IMR-90 (cell line): ENCODE results near the gene GALM. TPM values are rescaled to one million over a fixed set of nuclear protein-coding genes. Genes with fewer than 3 reads are reported as not detected.

Experiments
- ATAC-seq: fragments of 200-7000 bp; cut with Tn5 transposase; 2 replicates; pipeline ENCODE4 v1.9.1; 2020; ENCODE audit warnings: low read depth, mild to moderate bottlenecking, moderate library complexity
- BruUV-seq: library from RNA; stranded (reverse); fragments of 400-500 nt; replicated peaks from 2 replicates; lab custom pipeline; 2021; lab: Mats Ljungman, UMichigan
- CTCF ChIA-PET: fragments of 300-600 bp; formaldehyde crosslinking; extraction: SDS; loops from one replicate; lab custom pipeline; 2021; ENCODE audit warnings: antibody characterized with exemption; lab: Yijun Ruan, JAX
- POLR2A ChIA-PET: fragments of 300-600 bp; sonication (Branson Sonifier 250); formaldehyde crosslinking; loops from one replicate; lab custom pipeline; 2022; ENCODE audit warnings: antibody characterized with exemption; ENCODE audit not compliant: unreplicated experiment; lab: Charles Lee
- DNase-seq: peaks from one replicate; pipeline ENCODE4 v3.0.0; 2013
- H2AFZ ChIP-seq: replicated peaks from 2 replicates; pipeline ENCODE3; 2013; ENCODE audit warnings: low read length, mild to moderate bottlenecking; ENCODE audit not compliant: poor library complexity
- H2AK5ac ChIP-seq: 2 replicates; pipeline ENCODE4 v1.6.1; 2013; ENCODE audit warnings: low read depth, low read length, inconsistent platforms
- H2AK9ac ChIP-seq: replicated peaks from 2 replicates; pipeline ENCODE3; 2013; ENCODE audit warnings: mild to moderate bottlenecking, low read depth, low read length, moderate library complexity; ENCODE audit not compliant: poor library complexity
- H2BK120ac ChIP-seq: 2 replicates; pipeline ENCODE4 v1.6.1; 2013; ENCODE audit warnings: low read depth, low read length, inconsistent platforms
- H2BK15ac ChIP-seq: 3 replicates; pipeline ENCODE4 v1.6.1; 2013; ENCODE audit warnings: low read depth, low read length, inconsistent platforms
- H2BK20ac ChIP-seq: 2 replicates; pipeline ENCODE4 v1.6.1; 2013; ENCODE audit warnings: low read depth, mild to moderate bottlenecking, inconsistent platforms, low read length, moderate library complexity
- H2BK5ac ChIP-seq: 2 replicates; pipeline ENCODE4 v1.6.1; 2013; ENCODE audit warnings: mild to moderate bottlenecking, low read depth, low read length, inconsistent platforms; ENCODE audit not compliant: poor library complexity, severe bottlenecking
- H3K14ac ChIP-seq: replicated peaks from 2 replicates; pipeline ENCODE4 v1.6.1; 2013; ENCODE audit warnings: low read depth, low read length, inconsistent platforms
- H3K18ac ChIP-seq: 2 replicates; pipeline ENCODE4 v1.6.1; 2013; ENCODE audit warnings: low read depth, low read length, control low read depth
- H3K23ac ChIP-seq: 2 replicates; pipeline ENCODE4 v1.6.1; 2013; ENCODE audit warnings: low read depth, low read length, inconsistent platforms
- H3K27ac ChIP-seq: 2 replicates; pipeline ENCODE4 v1.5.1; 2013; ENCODE audit warnings: mild to moderate bottlenecking, control low read depth, low read length; ENCODE audit not compliant: insufficient read depth
- H3K27me3 ChIP-seq: 2 replicates; pipeline ENCODE4 v1.6.1; 2013; ENCODE audit warnings: low read length; ENCODE audit not compliant: control insufficient read depth, insufficient read depth
- H3K36me3 ChIP-seq: 2 replicates; pipeline ENCODE4 v1.6.1; 2013; ENCODE audit warnings: low read length, mixed read lengths; ENCODE audit not compliant: control insufficient read depth, insufficient read depth
- H3K4ac ChIP-seq: 2 replicates; pipeline ENCODE4 v1.6.1; 2013; ENCODE audit warnings: low read depth, low read length, inconsistent platforms
- H3K4me1 ChIP-seq: 2 replicates; pipeline ENCODE4 v1.6.1; 2013; ENCODE audit warnings: low read length, mixed read lengths; ENCODE audit not compliant: control insufficient read depth, insufficient read depth
- H3K4me2 ChIP-seq: 2 replicates; pipeline ENCODE4 v1.6.1; 2013; ENCODE audit warnings: low read depth, mild to moderate bottlenecking, control low read depth, low read length, moderate library complexity
- H3K4me3 ChIP-seq: 2 replicates; pipeline ENCODE4 v1.5.1; 2013; ENCODE audit warnings: low read depth, mild to moderate bottlenecking, control low read depth, low read length, moderate library complexity; ENCODE audit not compliant: insufficient read depth
- H3K56ac ChIP-seq: 2 replicates; pipeline ENCODE4 v1.6.1; 2013; ENCODE audit warnings: low read length, inconsistent platforms; ENCODE audit not compliant: insufficient read depth; ENCODE audit errors: extremely low read depth
- H3K79me1 ChIP-seq, 2 experiments: 2 replicates each; pipeline ENCODE4 v1.6.1; 2013; ENCODE audit warnings: low read length in 2 of 2, inconsistent platforms in 1 of 2, low read depth in 1 of 2
- H3K9ac ChIP-seq: 2 replicates; pipeline ENCODE4 v1.6.1; 2013; ENCODE audit warnings: low read depth, low read length, control low read depth
- H3K9me1 ChIP-seq: 2 replicates; pipeline ENCODE4 v1.6.1; 2013; ENCODE audit warnings: low read length, inconsistent platforms; ENCODE audit not compliant: insufficient read depth
- H3K9me3 ChIP-seq: 2 replicates; pipeline ENCODE4 v1.6.1; 2013; ENCODE audit warnings: low read length; ENCODE audit not compliant: control insufficient read depth, insufficient read depth
- H4K20me1 ChIP-seq: 2 replicates; pipeline ENCODE4 v1.6.1; 2013; ENCODE audit warnings: low read length, inconsistent platforms; ENCODE audit not compliant: insufficient read depth
- H4K5ac ChIP-seq: 2 replicates; pipeline ENCODE4 v1.6.1; 2013; ENCODE audit warnings: mild to moderate bottlenecking, low read depth, low read length, control low read depth
- H4K8ac ChIP-seq, 2 experiments: 2 replicates each; pipeline ENCODE4 v1.6.1; 2013; ENCODE audit warnings: low read depth in 2 of 2, low read length in 2 of 2, control low read depth in 1 of 2, inconsistent platforms in 1 of 2
- H4K91ac ChIP-seq: 2 replicates; pipeline ENCODE4 v1.6.1; 2013; ENCODE audit warnings: low read depth, low read length, inconsistent platforms; ENCODE audit not compliant: insufficient read depth
- CHD1 ChIP-seq: IDR thresholded peaks from 2 replicates; pipeline ENCODE4 v1.6.1; 2012; ENCODE audit warnings: low read depth, low read length, improper control_type of control experiment
- ELK1 ChIP-seq: fragments of 150-350 bp; IDR thresholded peaks from 2 replicates; pipeline ENCODE4 v1.6.1; 2016; ENCODE audit warnings: low read depth, mild to moderate bottlenecking, low read length, moderate library complexity, borderline replicate concordance
- FOS ChIP-seq: fragments of 150-350 bp; IDR thresholded peaks from 2 replicates; pipeline ENCODE4 v1.6.1; 2016; ENCODE audit warnings: low read depth, low read length
- MAFK ChIP-seq: IDR thresholded peaks from 2 replicates; pipeline ENCODE4 v1.6.1; 2012; ENCODE audit warnings: low read depth, low read length, improper control_type of control experiment
- MAZ ChIP-seq: IDR thresholded peaks from 2 replicates; pipeline ENCODE4 v1.6.1; 2012; ENCODE audit warnings: low read depth, mild to moderate bottlenecking, low read length, improper control_type of control experiment, moderate library complexity, borderline replicate concordance
- MXI1 ChIP-seq: IDR thresholded peaks from 2 replicates; pipeline ENCODE4 v1.6.1; 2012; ENCODE audit warnings: low read depth, mild to moderate bottlenecking, low read length, moderate library complexity, borderline replicate concordance
- NFE2L2 ChIP-seq: fragments of 150-350 bp; IDR thresholded peaks from 2 replicates; pipeline ENCODE4 v1.6.1; 2016; ENCODE audit warnings: low read depth, mild to moderate bottlenecking, low read length
- POLR2A ChIP-seq: IDR thresholded peaks from 2 replicates; pipeline ENCODE4 v1.6.1; 2012; ENCODE audit warnings: mild to moderate bottlenecking, low read depth, low read length
- RFX5 ChIP-seq: IDR thresholded peaks from 2 replicates; pipeline ENCODE4 v1.8.0; 2012; ENCODE audit warnings: low read depth, mild to moderate bottlenecking, low read length, moderate library complexity
- SMC3 ChIP-seq: fragments of 150-350 bp; IDR thresholded peaks from 2 replicates; pipeline ENCODE4 v1.6.1; 2016; ENCODE audit warnings: low read depth, mild to moderate bottlenecking, antibody characterized with exemption, low read length, moderate library complexity
- whole genome bisulfite sequencing, 2 experiments: methylation state at CpG; one replicate each; pipeline versions ENCODE4 v1.1.5 to v1.1.7; 2013; ENCODE audit warnings: missing lambda C conversion rate in 2 of 2; ENCODE audit not compliant: insufficient read length in 1 of 2; ENCODE audit errors: extremely low coverage in 2 of 2; 5-methylcytosine and 5-hydroxymethylcytosine counted together
- dilution Hi-C: fragments of 300-500 bp; cut with HindIII; formaldehyde crosslinking; loops from one replicate; pipeline ENCODE4 v1.14.3; 2018; ENCODE audit warnings: low sequenced_read_pairs; ENCODE audit not compliant: unreplicated experiment
- in situ Hi-C: fragments of 300-500 bp; cut with MboI; formaldehyde crosslinking; loops from 3 replicates; pipeline ENCODE4 v1.14.3; 2019; ENCODE audit warnings: low sequenced_read_pairs, inconsistent platforms, mixed read lengths
- intact Hi-C: fragments of 100-400 bp; cut with micrococcal nuclease; formaldehyde crosslinking; loops from 2 replicates; pipeline ENCODE4 v1.10.0; 2022
- polyA plus RNA-seq, 3 experiments: library from polyadenylated mRNA; depleted of rRNA; stranded (reverse); fragments of >200 nt; gene quantifications; 2 replicates each; pipeline ENCODE4 v1.2.3, GENCODE V29; 2012; ENCODE audit warnings: low replicate concordance in 1 of 3
- total RNA-seq: library from RNA; depleted of rRNA; stranded (reverse); fragments of >200 nt; gene quantifications from 2 replicates; pipeline ENCODE4 v1.2.3, GENCODE V29; 2012

Gene GALM
- total and polyA plus RNA-seq, 2 of the 4 experiments (the other 2 are of a cell fraction), result 12.1 to 24.2 TPM

- intact Hi-C loops, result loop anchor here (1.0 kb wide), 1 partner anchor 10 kb away; no protein-coding TSS in a partner anchor
Measured at GRCh38 chr2:38692636-38693318, 26.9 kb downstream of the GALM start.

More at GRCh38 chr2:38692636-38693318, 26.9 kb downstream of the GALM start:
- Histone ChIP-seq H2BK120ac (peak overlapping the region; percentile 76), H4K91ac (peak overlapping the region; percentile 43), H3K4ac (peak overlapping the region; percentile 78), H3K9ac (no peak overlapping the region), H3K14ac (peak overlapping the region; percentile 50), H3K4me2 (no peak overlapping the region), H3K4me3 (no peak overlapping the region), H3K27me3 (no peaks in the 10 kb centered on the region), H3K23ac (peak overlapping the region; percentile 18), H3K9me1 (peaks cover 17% of the 10 kb centered on the region; the same call in 1 of the 2 replicates), H3K18ac (peak overlapping the region; percentile 51), H3K27ac (no peak overlapping the region), H2AK5ac (peak overlapping the region; percentile 47), H2AK9ac (peak overlapping the region; percentile 22), H3K9me3 (no peaks in the 10 kb centered on the region), H3K79me1 (peaks cover 7 to 10% of the 10 kb centered on the region in 2 experiments; a peak in 1 of 4 replicates), H4K20me1 (no peaks in the 10 kb centered on the region), H4K5ac (peak overlapping the region; percentile 45), H2AFZ (peak overlapping the region; percentile 23), H2BK20ac (peak overlapping the region; percentile 84), H2BK15ac (peak overlapping the region; percentile 16; the same call in 2 of the 3 replicates), H3K4me1 (peaks cover 20% of the 10 kb centered on the region), H4K8ac (peak overlapping the region; percentile 4 to 58; a peak in 2 of 4 replicates), H2BK5ac (no peak overlapping the region), H3K56ac (0 out of 2 replicates have a peak overlapping the region, but pooled peaks have one; percentile 6), H3K36me3 (no peaks in the 10 kb centered on the region)
- CTCF ChIA-PET, result no interaction called here
- 100% methylated on average over 2 of the region's 8 CpGs; no CpG with 5 or more reads in 1 of the 2 experiments for WGBS, 2 experiments
- BruUV-seq, result no TSS peak
- dilution Hi-C loops, result no loop called here
- no peak for TF ChIP-seq CHD1
- TF ChIP-seq POLR2A, result no peak
- no peak for TF ChIP-seq RFX5
- no peak for TF ChIP-seq MAFK
- no peak for TF ChIP-seq SMC3
- TF ChIP-seq ELK1, result no peak
- no peak for TF ChIP-seq NFE2L2
- TF ChIP-seq MAZ, result no peak
- no peak for TF ChIP-seq FOS
- TF ChIP-seq MXI1, result no peak
- in situ Hi-C loops, result no loop called here
- POLR2A ChIA-PET, result no interaction called here
- ATAC-seq (no peak), DNase-seq (no peak)
